GM21360 (cell line): ENCODE measurements around the gene RAB1B.
A peak's percentile ranks its signal among the peaks of the same experiment; 100 is the strongest.
"Not testable (repeated sequence)": the region's sequence is repeated elsewhere in the genome, so short reads cannot be mapped to it uniquely, and the experiment has no call there.

Source experiments
- ATAC-seq: cut with Tn5 transposase; IDR thresholded peaks from one replicate; pipeline ENCODE4 v1.9.1; 2021; ENCODE audit warnings: mild to moderate bottlenecking, moderate library complexity; ENCODE audit not compliant: unreplicated experiment

RAB1B gene

DNA sequence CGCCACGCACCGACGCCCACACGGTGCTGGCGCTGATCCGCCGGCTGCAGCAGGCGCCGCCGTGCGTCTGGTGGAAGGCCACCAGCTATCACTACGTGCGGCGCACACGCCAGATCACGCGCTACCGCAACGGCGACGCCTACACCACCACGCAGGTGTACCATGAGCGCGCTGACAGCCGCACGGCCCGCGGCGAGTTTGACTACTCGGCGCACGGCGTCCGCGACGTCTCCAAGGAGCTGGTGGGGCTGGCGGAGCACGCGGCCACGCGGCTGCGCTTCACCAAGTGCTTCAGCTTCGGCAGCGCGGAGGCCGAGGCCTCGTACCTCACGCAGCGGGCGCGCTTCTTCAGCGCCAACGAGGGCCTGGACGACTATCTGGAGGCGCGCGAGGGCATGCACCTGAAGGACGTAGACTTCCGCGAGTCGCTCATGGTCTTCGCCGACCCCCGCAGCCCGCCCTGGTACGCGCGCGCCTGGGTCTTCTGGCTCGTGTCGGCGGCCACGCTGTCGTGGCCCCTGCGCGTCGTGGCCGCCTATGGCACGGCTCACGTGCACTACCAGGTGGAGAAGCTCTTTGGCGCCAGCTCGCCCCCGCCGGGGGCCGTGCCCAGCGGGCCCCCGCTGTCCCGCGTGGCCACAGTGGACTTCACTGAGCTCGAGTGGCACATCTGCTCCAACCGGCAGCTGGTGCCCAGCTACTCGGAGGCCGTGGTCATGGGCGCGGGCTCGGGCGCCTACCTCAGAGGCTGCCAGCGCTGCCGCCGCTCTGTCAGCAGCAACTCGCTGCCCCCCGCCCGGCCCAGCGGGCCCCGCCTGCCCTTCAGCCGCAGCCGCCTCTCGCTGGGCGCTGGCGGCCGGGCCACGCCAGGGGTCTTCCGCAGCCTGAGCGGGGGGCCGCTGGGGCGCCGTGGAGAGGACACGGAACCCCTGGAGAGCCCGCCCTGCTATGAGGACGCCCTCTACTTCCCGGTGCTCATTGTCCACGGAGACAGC is 26.5 kb downstream of the RAB1B start:
- ATAC-seq = no peak

DNA sequence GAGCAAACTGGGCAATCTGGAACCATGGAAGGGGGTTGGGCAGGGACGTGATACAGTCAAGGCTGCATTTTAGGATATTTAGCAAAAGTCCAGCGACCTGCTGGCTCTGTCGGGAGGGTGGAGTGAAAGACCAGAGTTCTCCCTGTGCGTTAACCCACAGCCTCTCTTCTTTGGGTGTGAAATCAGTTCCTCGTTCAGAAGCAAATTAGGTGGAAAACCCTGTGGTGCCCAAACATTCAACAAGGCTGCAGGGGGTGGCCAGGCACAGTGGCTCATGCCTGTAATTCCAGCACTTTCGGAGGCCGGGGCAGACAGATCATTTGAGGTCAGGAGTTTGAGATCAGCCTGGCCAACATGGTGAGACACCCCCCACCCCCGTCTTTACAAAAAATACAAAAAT is 29.2 kb downstream of the RAB1B start:
- ATAC-seq = no peak

DNA sequence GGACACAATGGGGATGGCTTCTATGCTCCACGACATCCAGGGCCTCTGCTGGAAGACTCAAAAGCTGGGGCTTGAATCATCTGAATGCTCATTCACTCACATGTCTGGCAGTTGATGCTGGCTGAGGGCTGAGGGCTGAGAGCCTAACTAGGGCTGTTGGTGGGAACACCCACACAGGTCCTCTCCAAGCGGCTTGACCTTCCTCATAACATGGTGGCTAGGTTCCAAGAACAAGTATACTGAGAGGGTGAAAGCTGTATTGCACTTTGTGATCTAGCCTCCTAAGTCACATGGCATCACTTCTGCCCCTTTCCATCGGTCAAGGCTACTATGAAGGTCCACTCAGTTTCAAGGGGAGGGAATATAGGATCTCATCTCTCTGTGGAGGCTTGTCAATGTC is 30.7 kb downstream of the RAB1B start:
- ATAC-seq = no peak

DNA sequence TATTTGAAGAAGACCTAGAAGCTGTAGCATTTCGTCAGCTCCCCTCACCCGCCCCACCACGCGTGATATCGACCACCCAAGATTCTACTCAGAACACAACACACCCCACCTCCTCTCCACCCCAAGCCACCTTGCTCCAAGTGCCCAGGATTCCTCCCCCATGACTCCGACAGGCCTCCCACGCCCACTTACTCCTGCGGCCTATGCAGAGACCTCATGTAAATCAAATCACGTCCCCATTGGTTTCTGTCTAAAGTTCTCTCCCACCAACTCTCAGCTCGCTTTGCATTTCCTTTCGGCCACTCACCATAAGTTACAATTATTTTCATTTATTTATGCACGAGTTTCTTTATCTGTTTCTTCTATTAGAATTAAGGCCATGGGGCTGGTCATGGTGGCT is 34.2 kb downstream of the RAB1B start:
- ATAC-seq = no peak

DNA sequence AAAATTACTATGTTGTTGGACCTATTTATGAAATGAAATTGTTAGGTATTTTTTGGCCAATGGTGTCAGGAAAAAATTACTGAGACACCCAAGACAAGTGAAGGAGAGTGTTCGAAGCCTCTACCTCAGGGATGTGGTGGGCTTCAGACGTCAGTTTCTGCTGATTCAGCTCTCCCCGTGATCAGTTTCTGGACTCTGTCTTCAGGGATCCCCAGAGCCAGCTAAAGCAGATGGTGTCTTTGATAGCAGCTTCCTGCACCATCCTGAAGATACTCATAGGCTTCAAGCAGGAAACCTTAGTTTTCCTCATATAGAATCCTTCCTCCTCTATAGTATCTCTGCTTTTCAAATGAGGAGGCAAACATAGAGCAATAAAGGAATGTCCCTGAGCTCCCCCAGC is 41.0 kb downstream of the RAB1B start:
- ATAC-seq = no peak

DNA sequence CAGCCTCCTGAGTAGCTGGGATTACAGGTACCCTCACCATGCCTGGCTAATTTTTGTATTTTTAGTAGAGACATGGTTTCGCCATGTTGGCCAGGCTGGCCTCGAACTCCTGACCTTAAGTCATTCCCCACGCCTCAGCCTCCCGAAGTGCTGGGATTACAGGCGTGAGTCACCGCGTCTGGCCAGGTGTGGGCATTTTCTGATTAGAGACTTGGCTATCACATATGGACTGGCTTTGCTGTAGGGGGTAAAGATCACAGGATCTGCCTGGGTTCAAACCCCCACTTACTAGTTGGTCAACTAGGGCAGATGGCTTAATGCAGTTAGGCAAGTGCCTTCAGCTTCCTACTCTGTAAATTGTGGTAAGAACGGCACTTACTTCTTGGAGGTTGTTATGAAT is 41.9 kb downstream of the RAB1B start:
- no peak for ATAC-seq

DNA sequence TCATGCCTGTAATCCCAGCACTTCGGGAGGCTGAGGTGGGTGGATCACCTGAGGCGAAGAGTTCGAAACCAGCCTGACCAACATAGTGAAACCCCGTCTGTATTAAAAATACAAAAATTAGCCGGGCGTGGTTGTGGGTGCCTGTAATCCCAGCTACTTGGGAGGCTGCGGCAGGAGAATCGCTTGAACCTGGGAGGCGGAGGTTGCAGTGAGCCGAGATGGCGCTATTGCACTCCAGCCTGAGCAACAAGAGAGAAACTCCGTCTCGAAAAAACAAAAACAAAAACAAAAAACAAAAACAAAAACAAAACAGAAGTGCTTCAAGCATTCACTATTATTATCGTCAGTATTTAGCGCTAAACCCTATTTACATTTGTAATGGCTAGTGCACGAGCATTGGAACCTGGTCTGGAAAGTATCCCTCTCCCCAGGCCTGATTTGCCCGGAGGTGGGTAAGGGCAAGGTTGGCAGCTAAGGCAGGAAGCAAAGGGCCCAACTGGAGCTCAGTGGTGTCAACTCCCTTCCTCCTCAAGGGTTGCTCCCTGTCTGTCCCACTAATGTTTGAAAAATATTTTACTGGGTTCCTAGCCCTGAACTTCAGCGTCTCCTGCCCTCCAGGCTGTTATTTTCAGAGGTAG is 42.5 kb downstream of the RAB1B start:
- ATAC-seq = not testable (repeated sequence)

DNA sequence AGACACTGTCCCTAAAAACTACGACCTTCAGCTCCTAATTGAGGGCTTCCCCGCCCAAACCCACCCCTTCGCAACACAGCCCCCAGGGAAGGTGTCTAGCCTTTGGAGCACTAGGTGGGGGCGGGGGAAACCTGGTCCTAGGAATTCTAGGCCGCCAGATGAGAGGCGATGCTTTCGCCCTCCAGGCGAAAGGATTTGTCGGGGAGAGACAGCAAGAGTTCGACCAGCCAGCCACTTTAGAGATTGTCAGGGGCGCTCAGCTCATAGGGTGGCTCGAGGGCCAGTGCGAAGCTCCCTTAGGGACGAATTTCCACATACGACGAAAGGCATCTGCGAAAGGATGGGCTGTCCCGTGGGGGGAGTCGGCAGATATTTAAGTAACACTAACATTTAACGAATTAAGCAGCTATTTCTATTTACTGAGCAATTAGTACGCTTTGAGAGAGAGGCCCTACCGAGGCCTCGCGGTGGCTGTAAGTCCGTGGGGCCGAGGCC is 43.1 kb downstream of the RAB1B start:
- ATAC-seq = no peak

DNA sequence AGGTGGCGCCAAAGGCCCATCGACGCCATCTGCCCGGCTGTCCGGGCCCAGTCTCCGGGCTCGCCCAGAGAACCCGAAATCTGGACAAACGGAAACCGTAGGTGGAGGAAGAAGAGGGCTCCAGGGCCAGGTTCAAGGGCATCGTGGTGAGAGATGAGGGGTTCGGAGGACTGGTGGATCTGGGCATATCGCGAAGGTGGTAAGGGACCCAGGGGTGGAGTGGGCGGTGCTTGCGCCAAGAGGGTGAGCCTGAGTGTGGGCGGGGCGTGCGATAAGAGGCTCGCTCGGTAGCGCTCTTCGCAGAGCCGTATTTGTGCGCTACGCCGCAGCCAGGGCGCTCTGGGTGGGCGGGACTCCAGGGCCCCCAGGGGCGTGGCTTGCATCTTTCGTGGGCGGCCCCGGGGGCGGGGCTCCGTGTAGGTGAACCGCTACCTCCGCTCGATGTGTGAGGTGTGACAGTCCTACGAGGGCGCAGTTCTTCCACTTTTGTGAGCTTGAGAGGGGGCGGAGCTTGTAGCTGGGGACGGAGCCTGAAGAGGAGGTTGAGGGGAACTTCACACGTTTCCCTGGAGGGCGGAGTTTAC is 43.6 kb downstream of the RAB1B start:
- peak; percentile 42 for ATAC-seq

DNA sequence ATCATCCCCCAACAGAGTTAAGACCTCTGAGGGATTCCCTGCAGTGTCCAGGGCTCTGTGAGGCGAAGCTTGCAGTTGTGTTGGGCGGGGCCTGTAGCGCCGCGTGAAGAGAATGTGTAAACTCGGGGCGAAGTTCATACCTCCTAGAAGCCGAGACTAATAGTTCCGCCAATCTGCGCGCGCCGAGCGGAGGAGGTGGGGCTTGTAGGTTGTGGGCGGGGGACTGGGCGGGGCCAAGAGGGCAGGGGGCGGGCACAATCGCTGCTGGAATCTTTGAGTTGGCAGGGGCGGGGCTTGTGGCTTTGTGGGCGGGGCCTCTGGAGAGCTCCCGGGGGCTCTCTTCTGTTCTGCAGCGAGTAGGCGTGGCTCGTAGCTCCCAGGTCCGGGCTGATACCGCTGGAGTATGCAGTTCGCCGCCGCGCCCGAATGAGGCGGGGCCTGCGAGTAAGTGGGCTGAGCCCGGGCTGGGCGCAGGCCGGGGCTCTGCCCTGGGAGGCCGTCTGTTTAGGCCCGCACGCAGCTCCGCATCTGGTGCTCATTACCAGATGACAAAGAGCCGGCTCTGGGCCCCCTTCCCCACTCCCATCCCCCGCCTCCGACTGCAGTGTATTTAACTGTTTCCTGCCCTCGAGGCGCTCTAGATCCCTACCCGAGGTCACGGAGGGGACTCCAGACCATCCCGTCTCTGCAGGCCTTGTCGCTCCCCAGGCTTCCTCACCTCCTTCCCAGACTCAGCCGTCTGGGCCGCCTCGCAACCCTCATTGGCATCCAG is 44.3 kb downstream of the RAB1B start:
- ATAC-seq = peak; percentile 65

DNA sequence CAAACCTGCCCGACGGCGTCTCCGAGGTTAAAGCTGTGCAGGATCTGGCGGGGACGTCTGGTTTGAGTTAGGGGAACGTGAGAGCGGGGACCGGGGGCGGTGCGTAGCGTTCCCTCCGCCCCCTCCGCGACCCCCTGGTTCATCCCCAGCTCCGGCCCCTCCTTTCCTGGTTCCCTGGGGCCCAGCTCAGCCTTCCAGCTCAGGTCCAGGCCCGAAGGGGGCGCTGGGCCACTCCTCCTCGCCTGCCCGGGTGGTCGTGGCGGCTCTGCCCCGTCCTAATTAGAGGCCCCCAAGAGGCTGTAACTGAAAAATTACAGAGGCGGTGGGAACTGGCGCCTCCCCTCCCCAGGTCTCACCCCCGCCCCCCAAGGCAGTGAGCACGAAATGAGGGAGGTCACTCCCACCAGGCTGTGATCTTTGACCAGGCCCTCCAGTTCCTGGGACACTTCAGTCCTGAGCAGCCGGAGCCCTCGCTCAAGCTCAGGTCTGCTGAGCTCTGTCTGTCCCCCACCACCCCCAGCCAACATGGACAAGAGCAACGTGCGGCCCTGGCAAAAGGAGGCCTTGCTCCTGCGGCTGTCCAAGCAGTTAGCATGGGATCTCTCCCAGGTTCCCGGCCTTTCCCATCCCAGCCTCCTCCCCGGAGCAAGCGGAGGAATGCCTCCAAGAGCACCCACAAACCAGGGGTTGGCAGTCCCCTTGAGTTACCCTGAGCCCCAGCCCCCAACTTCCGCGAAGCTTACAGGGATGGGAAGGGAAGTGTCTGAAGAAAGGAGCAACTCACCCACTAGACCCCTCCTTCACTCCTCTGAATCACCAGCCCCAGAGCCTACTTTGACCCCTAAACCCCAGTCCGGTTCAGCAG is 45.1 kb downstream of the RAB1B start:
- ATAC-seq = no peak

DNA sequence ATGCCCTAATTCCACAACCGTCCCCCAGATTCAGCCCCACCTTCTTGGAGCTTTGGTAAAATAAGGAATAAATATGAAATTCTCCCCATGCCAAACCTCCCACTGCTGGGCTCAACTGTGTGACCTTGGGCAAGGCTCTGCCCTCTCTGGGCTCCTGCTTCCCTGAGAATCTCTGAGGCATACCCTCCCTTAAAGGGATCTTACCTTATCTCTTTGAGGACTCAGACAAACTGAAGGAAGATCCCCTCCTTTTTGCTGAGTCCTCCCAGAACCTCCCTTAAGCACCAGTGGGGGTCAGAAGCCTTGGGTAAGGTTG is 45.7 kb downstream of the RAB1B start:
- ATAC-seq = no peak

DNA sequence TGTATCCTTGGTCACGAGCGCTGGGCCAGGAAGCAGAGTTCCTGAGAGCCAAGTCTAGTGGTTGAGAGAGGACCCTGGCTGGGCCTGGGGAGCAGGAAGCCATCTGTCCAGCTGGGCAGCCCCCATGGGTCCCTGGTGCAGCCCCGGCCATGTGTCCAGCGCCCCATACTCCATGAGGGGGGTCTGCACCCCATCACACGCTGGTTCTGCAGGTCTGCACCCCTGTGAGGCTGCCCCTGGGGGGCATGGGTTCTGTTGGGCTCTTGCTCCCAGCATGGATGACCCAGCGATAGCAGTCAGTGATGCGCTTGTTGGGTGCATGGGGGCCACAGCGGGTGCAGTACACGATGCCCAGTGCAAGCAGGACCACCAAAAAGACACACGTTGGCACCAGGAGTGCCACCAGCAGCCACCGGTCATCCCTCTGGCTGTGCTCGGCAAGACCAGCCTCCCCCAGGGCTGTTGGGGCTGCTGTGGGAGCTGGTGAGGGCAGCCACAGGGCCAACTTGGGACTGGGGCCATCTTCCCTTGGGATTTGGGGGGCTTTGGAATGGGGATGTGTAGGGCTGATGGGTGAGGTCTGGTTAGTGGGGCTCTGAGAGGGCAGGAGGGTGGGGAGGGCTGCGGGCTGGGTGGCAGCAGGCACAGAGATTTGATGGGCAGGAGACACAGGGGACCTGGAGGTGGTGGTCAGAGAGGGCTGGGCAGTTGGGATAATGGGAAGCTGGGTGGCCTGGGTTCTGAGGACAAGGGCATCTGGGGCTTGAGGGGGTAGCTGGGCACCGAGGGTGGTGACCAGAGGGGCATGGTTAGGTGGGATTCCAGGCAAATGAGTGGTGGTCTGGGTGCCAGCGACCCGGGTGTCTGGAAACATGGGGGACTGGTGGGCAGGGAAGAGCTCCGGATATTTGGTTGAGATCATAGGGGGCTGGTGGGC is 46.4 kb downstream of the RAB1B start:
- ATAC-seq = no peak

DNA sequence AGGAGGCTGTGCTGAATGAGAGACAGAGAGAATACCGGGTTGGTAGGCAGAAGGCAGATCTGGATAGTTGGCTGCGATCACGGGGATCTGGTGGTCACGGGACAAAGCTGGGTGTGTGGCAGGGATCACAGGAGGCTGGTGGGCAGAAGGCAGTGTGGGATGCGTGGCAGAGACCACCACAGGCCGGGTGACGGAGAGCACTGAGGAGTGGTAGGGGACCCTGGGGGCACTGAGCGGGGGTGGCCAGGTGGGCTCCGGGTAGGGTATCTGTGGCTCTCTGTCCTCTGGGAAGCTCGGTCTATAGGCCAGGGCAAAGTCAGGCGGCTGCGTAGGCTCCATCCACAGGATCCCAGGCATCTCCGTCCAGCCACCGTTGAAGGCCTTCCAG is 47.1 kb downstream of the RAB1B start:
- ATAC-seq = no peak

DNA sequence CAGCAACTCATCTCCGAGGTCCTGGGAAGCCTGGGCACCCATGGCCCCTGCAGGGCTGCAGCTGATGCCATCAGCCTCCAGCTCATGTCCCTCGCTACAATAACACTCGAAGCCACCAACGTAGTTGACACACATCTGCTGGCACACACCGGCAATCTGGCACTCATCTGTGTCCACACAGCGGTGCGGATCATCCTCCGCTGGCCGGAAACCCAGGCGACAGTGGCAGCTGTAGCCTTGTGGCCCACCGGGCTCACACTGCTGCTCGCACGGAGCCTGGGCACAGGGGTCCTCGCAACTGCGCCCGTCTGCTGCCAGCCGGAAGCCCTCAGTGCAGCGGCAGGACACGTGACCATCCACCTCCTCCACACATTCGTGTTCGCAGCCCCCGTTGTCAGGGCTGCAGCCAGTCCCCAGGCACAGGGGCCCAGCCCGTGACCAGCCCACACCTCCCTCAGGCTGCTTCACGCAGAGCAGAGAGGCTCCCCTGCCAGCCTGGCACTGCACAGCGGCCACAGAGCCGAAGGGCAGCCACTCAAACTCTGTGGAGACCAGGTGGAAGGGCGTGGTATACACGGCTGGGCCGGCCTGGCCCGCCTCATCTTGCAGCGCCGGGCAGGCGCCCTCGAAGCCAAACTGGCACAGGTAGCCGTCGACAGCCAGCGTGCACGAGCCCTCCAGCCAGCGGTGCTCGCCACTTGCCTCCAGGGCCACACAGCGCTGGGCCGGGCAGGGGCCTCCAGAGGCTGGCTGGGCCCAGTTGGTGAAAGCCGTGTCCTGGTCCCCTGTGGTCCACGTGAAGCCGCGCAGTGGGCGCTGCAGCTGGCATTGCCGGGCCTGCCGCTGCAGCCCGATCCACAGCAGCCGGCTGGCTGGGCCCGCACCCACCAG is 47.7 kb downstream of the RAB1B start:
- no peak for ATAC-seq

DNA sequence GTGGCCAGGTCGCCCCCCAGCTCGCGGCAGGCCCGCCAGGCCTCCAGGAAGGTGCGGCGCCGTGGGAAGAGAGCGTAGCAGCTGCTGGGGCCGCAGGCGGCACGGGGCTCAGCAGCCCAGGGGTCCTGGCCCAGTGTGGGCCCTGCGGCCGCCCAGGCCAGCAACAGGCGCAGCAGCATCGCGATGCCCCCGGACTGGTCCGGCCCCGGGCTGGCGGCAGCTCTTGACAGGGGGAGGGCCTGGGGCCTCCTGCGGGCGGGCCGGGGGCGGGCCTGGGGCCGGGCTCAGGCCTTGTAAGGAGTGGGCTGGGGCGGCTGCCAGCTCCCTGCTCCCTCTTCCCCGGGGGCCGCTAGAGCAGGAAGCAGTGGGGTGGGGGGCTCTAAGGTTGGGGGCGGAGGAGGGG is 48.4 kb downstream of the RAB1B start, which contains the start of gene CD248:
CD248 (minus strand) TSS at position 196 of the 403 bp plus-strand sequence; CDS start at position 179, 17 bp downstream.
- no peak for ATAC-seq

DNA sequence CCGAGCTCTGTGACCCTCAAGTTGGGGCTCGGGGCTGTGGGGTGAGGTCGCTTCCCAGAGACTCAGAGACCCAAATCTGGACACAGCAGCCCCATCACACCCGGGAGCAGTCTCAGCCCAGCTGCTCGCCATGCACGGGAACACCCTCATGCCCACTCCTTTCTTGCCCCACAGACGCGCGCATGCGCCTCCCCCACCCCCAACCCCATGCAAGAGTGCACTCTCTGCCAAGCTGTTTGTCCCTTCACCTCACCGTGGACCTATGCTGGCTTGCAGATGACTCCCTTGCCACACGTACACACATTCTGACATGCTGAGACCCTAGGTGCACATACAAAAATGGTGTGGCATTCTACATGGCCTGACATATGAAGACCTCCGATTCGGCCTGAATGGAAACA is 48.9 kb downstream of the RAB1B start:
- ATAC-seq = no peak
